Inflammatory macrophage treated with lipopolysaccharide for 4 hours (primary cell): ENCODE measurements around the gene ZNF805.
"Not testable (repeated sequence)": the region's sequence is repeated elsewhere in the genome, so short reads cannot be mapped to it uniquely, and the experiment has no call there.

Source experiments
- DNase-seq: peaks from one replicate; pipeline ENCODE4 v3.0.0-alpha.2; 2020

ZNF805 gene

DNA sequence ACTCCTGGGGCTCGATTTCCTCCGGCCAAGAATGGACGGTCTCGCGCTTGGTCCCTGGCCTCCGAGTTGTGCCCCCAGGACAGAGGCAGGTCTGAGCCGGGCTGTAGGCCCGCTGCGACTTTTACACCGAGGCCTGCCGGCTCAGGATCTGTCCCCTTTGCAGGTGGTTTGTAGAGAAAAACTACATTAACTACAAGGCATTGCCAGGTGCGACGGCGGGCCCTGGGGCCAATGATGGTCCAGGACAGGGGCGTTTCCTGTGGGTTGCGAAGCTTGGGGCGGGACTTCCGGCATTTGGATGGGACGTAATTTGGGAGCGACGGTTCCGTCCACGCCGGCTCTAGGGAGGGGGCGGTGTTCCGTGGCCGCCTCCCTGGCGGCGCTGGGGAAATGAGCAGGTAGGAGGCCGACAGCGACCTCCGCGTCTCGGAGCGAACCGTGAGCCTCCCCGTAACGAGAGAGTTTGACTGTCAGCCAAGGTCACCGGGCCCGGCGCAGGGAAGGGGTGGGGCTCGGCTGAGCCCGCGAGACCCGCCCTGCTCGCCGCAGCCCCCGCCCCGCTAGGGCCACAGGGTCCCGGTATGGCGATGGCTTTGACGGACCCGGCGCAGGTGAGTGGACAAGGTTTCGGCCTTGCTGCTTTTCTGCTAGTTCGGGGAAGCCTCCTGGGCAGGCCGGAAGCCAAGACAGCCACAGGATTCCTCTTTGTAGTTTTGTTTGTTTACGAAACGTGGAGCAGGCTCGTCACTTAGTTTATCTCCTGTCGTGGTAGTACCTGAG is at the start of gene ZNF805:
Gene ZNF805, plus strand, starts transcription at position 322 of the 780 bp plus-strand sequence. Its CDS starts 260 bp downstream, at position 582.
- DNase-seq = peak; percentile 89

DNA sequence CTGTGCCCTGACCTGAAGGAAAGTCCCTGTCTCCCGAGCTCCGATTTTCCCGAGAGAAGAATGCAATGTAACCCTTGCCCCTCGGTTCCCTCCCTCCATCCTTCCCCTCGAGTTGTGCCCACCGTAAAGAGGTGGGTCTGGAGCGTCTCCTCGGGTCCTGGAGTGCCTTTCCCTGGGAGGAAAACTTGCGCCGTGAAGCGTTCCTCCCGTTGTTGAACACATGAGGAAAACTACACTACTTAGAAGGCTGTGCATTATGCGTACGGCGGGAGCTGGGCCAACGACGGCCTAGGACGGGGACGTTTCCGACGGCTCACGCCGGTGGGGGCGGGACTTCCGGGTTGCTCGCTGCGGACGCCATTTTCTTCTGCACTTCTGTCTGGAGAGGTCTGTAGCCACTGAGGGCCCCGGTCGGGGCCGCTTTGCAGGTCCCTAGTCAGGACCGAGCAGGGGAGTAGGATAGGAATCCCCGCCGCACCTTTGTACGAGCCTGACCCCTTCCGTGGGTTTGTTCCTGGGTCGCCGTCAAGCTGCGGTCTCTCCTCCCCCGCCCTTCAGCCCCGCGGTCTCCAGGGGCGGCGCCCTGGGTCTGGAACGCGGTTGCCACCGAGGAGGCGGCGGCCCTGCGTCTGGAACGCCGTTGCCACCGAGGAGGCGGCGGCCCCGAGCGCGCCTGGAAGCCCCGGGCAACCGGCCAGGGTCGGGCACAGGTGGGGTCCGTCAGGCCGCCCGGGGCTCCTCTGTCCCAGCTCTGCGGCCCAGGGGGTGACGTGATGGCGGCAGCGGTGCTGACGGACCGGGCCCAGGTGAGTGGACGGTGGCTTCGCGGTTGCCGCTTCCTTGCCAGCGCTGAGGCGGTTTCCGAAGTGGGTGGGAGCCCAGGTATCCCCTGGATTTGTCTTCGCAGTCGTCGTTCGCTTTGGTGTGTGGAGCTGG is 49.0 kb upstream of the ZNF805 start, which contains the start of gene ZNF264:
Gene ZNF264, plus strand, starts transcription at position 360 of the 936 bp plus-strand sequence. Its CDS starts 414 bp downstream, at position 774.
- peak; percentile 85 for DNase-seq

DNA sequence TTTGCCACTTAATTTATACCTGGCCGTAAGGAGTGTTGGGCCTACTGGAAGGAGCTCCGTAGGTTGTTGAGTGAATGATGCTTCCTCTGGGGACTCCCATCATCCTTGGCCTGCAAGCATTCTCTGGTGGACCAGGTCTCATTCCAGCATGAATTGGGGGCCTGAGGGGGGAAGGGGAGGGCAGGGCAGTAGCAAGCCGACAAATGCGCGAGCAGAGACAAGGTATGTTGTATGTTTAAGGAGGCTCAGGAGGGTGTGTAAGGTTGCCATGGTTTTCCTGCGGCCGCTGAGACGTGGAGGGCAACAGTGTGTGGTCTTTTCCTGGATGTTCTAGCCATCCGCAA is 48.4 kb upstream of the ZNF805 start:
- DNase-seq = no peak

DNA sequence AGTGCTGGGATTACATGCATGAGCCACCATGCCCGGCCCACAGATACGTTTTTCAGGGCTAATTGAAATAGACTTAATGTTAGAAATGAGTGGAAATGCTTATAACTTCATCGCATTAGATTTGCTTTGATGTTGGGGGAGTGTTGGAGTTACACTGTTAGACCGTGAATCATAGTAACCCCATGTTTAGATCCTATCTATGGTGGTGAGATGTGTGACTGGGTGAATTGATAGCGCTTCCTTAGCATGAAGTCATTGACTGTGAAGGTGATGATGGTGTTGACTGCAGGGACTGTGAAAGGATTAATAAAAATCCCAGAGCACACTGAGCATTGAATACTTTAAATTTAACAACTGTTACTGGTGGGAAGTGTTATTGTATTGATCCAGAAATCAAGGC is 47.4 kb upstream of the ZNF805 start:
- DNase-seq = no peak

DNA sequence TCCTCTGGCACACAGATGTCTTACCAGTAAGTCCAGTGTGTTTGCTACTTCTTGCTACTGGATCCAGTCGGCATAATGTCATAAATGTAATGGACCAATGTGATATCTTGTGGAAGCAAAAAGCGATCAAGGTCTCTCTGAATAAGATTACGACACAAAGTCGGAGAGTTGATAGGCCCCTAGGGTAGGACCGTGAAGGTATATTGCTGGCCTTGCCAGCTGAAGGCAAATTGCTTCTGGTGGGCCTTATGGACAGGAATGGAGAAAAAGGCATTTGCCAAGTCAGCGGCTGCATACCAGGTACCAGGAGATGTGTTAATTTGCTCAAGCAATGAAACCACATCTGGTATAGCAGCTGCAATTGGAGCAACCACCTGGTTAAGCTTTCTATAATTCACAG is 42.6 kb upstream of the ZNF805 start:
- DNase-seq = not testable (repeated sequence)

DNA sequence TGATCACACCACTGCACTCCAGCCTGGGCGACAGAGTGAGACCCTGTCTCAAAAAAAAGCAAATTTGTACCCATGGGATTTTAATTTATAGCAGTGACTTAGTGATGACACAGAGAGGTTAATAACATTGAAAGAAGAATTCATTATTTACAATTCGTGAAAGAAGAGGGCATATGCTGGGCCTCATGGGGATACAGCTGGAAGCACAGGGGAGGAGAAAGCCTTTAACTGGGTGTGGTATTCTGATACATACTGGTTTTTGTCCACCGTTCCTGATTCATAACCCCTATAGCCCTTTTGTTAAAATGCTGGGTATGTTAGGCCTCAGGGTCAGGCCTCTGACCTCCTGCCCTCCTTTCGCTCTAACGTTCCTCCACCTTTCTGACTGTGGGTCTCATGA is 38.3 kb upstream of the ZNF805 start:
- DNase-seq = no peak

DNA sequence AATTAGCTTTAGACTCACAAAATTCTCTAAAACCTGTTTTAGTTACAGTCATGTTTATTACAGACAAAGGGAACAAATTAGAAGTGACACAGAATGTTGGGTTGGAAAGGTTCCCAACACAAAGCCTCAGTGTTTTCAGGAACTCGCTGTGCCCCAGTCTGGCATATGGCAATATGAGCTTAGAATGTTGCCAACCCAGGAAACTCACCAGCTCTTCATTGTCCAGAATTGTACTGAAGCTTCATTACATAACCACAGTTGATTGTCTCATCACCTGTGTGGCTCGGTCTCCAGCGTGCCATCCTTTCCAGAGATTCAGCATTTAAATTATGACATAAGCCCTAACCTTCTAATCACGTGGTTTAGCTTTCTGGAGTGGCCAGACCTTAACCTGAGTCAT is 30.1 kb upstream of the ZNF805 start:
- DNase-seq = no peak

DNA sequence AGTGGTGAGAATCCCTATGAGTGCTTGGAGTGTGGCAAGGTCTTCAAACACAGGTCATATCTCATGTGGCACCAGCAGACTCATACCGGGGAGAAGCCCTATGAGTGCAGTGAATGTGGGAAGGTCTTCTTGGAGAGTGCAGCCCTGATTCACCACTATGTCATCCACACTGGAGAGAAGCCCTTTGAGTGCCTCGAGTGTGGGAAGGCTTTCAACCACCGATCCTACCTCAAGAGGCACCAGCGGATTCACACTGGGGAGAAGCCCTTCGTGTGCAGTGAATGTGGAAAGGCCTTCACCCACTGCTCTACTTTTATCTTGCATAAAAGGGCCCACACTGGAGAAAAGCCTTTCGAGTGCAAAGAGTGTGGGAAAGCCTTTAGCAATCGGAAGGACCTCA is 28.3 kb upstream of the ZNF805 start:
- no peak for DNase-seq

DNA sequence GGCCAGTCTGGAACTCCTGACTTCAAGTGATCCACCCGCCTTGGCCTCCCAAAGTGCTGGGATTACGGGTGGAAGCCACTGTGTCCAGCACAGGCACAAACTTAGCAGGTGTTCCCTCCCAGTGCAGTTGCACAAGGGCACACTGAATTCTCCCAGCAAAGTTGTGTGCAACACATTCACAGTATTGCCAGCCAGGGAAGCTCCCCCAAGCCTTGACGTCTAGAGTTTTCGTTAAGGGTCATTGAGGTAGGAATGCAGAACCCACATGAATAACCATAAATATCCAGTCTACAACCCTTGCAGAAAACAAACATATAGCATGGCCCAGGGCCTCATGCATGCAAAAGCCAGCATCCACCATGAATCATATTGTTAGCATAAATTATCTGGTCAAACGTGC is 12.9 kb upstream of the ZNF805 start:
- no peak for DNase-seq

DNA sequence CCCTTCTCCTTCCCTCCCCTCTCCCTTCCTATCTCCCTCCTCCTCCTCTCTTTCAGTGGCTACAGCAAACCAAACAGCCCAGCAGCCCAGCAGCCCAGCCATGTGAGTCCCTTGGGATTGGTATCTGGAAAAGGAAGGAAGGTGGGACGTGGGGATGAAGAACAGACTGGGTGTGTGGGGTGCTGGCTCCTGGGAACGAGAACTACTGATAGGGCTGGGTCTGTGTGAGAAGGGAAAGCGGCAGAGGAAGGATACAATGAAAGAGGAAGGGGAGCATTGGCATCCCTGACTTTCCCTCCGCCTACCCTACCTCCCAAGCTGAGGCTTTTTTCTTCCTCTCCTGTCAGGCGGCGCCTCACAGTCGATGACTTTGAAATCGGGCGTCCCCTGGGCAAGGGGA is 8.7 kb upstream of the ZNF805 start:
- DNase-seq = no peak

DNA sequence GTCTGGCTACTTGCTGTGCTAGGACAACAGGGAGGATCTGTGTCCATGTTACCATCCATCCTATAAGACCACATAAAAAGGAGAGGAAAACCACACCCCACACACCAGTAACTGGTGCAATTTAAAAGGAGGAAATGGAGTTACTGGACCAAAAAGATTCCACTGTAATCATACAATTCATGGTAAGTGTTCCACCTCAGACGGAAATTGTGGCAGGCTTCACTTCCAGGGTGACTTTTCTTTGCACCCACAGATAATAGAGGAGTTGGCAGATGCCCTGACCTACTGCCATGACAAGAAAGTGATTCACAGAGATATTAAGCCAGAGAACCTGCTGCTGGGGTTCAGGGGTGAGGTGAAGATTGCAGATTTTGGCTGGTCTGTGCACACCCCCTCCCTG is 7.2 kb upstream of the ZNF805 start:
- no peak for DNase-seq

DNA sequence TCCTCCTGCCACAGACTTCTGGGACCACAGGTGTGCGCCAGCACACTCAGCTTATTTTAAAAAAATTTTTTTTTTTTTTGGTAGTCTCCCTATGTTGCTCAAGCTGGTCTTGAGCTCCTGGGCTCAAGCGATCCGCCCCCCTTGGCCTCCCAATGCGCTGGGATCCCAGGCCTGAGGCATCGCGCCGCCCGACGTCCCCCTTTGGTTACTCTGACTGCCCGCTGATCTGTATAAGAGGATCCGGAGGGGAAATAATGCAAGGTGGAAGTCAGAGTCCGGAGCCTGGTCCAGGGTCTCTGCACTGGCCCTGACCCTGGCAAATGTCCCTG is 486 bp upstream of the ZNF805 start:
- DNase-seq = no peak

DNA sequence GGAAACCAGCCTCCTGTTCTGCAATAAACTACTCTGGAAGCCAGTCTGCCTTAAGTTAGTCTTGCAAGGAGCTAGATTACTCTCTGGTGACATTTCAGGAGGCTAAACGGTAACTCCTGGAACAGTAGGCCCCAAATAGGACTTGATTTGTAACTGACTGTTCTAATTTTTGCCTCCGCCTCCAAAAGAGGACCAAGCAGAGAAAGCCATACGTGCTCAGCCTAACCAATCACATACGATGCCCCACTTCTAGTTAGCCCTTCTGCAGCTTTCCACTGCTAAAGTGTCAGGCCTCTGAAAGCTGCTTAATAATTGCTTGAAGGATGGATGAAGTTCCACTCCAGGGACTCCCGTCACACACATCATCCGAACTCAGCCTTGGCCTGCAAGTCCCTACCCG is 744 bp downstream of the ZNF805 start:
- peak; percentile 0 for DNase-seq

DNA sequence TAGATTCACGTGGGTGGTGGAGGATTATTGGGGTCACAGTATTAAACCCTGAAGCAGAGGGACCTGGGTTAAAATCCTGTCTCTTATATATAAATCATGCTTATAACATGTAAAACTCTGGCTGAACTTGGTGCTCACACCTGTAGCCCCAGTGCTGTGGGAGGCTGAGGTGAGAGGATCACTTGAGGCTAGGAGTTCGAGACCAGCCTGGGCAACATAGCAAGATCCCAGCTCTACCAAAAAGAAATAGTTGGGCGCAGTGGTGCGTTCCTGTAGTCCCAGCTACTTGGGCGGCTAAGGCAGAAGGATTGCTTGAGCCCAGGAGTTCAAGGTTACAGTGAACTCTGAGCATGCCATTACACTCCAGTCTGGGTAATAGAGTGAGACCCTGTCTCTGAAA is 2.4 kb downstream of the ZNF805 start:
- no peak for DNase-seq

DNA sequence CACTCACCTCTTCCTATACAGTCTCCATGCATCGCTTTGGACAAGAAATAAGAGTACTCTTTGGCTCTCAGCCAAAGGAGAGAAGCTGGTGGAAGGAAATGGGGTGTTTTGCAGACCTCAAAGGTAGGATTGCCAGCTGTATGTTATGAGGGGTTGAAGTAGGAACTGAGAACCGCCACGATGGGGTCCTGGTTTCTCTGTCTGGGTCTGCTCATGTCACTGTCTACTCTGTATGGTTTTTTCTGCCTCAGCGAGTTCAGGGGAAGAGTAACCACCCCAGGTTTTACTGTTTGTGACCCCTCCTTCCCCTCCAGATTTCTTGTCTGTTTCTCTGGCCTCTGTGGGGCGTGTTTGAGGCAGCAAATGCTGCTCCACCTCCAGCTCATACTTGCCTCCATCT is 4.1 kb downstream of the ZNF805 start:
- no peak for DNase-seq

DNA sequence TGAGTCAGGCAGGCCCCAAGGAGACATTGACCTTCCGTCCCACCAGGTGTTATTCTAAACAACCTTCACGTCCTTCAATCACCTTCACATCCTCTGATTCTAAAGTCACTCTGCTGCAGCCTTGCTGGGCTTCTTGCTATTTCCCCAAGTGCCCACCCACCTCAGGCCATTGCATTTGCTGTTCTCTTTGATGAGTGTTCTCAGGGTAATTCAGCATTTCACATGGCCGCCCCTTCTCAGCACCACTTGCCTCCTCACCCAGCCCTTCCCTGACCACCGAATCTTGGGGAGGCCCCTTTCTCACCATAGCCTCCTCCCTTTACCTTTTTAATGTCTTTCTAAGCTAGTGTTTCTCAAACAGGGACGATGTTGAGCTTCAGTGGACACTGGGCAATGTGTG is 4.6 kb downstream of the ZNF805 start:
- no peak for DNase-seq

DNA sequence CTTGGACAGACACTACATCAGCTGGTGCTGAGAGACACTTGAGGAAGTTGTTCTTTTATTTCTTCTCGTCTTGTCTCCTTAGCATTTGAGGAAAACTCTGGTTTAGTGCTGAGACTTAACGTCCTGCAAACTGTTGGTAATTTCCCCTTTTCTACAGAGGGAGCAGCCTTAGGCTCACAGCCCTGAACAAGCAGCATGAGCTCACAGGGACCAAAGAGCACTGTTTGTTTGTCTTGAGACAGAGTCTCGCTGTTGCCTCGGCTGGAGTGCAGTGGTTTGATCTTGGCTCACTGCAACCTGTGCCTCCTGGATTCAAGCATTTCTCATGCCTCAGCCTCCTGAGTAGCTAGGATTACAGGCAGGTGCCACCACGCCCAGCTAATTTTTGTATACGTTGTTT is 5.5 kb downstream of the ZNF805 start:
- DNase-seq = no peak

DNA sequence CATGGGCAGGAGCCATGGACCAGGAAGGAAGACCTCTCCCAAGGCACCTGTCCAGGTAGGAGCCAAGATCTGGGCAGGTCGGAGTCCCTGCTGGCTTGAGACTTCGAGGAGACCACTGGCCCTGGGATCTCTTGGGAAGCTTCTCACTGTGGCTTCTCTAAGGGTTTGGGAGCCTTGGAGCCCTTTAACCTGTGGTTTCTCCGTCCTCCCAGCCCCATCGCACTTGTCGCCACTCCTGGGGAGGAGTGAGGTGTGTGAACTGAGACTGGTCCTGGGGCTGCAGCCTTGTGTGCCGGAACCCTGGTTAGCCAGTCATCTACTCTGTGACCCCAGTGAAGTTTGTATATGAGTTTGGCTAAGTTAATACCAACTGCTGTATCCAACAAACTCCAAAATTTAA is 8.2 kb downstream of the ZNF805 start:
- DNase-seq = no peak

DNA sequence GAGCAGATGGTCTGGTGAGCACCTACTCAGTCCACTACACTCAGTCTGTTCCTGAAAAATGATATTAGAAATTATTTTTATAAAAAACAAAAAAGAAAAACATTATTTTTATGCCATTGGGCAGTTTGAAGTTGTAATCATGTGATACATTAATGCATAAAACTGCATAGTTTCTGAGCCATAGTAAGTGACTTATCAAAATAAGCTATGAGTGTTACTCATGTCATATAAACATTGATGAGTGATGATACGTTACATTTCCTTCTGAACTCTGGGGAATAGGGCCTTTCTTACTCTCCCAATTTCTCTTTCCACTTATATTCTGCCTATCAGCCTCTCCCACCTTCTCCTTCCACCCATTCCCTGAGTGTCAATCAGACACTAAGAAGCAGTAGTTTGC is 8.9 kb downstream of the ZNF805 start:
- DNase-seq = no peak

DNA sequence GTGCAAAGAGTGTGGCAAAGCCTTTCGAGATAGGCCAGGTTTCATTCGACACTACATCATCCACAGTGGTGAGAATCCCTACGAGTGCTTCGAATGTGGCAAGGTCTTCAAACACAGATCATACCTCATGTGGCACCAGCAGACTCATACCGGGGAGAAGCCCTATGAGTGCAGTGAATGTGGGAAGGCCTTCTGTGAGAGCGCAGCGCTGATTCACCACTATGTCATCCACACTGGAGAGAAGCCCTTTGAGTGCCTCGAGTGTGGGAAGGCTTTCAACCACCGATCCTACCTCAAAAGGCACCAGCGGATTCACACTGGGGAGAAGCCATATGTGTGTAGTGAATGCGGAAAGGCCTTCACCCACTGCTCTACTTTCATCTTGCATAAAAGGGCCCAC is 13.3 kb downstream of the ZNF805 start:
- DNase-seq = not testable (repeated sequence)

DNA sequence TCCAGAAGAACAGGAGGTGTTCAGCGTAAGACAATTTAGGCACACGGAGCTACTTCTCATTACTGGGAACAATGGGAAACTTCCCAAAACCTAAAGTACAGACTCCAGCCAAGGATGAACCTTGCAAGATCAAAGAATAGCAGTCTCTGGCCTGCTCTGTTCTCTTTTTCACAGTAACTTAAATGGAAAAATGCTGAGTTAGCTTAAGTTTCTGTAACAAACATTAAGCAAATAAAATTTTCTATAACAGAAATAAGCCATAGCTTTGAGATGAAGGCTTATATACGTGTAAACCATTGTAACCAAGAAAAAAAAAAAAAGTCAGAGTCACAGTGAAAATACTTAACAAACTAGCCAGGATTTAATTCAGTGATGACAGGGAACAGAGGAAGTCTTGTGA is 21.6 kb downstream of the ZNF805 start:
- no peak for DNase-seq

DNA sequence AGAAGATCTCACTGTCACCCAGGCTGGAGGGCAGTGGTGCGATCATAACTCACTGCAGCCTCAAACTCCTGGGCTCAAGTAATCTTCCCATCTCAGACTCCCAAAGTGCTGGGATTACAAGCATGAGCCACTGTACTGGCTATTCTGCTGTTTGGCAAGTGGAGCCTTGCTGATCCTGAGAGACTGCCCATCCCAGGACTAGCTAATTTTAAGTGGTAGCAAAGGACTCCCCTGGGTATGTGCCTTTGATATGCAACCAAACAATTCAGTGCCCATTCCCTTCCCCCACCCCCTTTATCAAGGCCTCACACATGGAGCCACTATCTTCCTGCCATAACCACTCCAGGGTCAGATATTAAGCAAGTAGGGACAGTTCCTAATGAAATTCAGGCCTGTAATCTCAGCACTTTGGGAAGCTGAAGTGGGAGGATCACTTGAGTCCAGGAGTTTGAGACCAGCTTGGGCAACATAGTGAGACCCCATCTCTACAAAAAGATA is 22.9 kb downstream of the ZNF805 start:
- no peak for DNase-seq

DNA sequence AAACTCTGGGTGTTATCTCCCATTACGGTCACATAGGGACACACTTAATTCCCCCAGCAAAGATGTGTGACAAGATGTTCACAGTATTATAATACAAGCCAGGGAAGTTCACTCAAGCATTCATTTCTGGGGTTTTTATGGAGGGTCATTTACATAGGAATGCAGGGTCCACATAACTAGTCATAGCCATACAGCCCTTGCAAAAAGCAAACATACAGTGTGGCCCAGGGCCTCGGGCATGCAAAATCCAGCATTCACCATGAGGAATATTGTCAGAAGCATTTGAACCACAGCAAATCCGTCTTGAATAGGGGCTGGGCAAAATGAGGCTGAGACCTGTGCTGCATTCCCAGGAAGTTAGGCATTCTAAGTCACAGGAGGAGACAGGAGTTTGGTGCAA is 26.9 kb downstream of the ZNF805 start:
- no peak for DNase-seq
